ENCODE results near the gene DTD1.
A peak's percentile ranks its signal among the peaks of the same experiment; 100 is the strongest.

The DTD1 gene

DNA sequence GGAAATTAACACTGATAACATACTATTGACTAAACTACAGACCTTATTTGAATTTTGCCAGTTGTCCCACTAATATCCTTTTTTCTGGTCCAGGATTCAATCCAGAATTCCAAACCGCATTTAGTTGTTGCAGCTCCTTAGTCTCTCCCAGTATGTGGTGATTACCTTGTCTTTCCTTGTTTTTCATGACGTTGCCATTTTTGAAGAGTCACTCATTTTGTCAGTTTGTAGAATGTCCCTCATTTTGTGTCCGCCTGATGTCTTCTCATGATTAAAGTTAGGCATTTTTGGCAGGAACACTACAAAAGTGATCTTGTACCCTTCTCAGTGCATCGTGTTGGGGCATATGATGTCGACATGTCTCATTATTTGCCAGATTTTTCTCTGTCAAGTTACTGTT, 33.1 kb downstream of the DTD1 start:
- DNase-seq = no peak

DNA sequence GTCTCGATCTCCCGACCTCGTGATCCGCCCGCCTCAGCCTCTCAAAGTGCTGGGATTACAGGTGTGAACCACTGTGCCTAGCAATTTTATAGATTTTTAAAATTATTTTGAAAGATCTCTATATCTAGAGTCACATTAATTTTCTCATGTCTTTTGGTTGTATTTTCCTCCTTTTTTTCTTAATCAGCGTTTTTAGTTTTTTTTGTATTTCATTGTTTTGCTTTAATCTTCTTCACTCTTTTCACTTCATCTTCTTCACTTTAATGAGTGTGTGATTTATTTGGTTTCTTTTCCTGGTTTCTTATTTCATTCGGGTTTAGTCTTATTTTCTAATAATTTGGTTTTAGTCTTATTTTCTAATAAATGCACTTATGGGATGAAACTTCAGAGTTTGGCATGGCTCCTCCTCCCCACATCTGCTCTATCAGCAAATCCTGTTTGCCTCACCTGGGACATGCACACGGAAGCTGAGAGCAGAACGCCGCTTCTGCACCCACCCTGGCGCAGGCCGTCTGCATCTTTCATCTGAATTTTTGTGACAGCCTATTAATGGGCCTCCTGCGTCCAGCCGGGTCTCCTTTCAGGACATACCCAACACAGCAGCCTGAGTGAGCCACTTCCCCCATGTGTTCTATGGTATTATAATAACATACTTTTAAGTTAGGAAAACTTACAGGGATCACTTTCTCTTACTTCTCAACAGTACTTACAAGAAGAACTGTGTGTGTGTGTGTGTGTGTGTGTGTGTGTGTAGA, 35.5 kb downstream of the DTD1 start:
- DNase-seq = no peak

DNA sequence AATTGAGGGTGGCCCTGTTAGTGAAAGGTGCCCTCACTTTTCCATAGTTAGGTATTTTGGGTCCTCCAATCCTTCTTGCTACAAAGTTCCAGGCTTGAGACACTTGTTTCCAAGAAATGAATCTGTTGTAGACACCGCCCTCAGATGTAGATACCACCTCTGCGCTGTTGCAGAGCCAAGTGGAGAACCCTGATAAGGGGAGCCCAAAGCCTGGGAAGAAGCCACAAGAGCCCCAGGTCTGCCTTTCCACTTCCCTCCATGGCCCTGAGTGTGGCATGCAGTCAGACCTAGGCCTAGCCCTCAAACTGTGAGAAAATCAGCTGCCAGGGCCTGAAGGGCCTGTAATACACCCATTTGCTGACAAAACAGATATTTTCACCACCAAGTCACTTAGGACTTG, 37.1 kb downstream of the DTD1 start:
- no peak for DNase-seq

- no peak for DNase-seq
These were observed 38.2 kb downstream of the DTD1 start for GRCh38 chr20:18625907-18626655.

DNA sequence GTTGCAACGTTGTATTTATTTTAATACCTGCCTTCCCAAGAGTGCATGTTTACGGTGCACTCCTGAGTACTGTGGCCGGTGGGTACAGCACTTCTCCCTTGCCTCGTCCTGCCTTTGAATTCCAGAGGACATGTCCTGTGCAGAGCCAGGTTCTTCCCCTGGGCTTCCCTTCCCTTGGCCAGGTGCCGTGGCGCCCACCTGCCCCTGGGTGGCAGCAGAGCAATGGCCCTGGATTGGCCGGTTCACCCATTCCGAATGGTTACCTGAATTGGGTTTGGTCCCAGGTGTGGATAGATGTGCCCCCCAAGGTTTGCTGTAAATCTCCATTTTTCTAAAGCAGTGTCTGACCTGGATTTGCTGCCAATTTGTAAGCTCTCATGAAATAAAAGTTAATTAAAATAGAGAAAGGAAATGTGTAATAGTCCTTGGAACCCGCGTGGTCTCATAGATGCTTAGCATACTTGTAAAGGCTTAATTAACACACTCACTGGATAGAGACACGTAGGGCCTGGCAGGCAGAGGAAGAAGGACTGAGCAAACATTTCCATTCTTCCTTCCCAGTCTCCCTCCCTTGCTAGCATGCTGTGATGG, 40.6 kb downstream of the DTD1 start:
- DNase-seq = no peak

DNA sequence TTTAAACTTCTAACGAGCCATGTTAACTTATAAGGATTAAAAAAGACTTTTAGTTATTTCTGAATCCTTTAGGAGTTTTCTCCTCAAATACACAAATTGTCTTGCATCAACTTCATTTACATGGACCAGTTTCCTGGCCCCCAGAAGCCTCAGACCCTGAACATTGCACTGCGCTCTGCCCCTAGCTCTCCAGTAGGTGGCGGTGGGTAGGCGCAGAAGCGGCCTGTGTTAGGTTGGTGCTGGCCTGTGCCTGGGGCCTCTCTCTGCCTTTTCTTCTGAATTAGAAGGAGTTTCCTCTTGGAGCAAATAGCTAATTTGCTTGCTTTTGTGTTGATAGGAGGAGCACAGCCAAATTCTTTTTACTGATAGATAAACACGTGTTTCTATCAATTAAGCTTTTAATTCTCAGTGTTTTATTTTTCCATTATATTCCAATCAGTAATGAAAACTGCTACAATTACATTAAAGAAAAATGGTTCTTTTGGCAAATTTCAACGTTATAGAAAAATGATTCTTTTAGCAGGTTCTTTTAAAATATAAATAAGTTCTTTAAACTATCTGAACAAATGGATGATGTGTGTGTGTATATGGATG, 44.4 kb downstream of the DTD1 start:
- peak; percentile 9 for DNase-seq

GRCh38 chr20:18633411-18633810, 45.6 kb downstream of the DTD1 start:
- DNase-seq = no peak

GRCh38 chr20:18634501-18634900, 46.6 kb downstream of the DTD1 start:
- DNase-seq = no peak

GRCh38 chr20:18635380-18635779, 47.5 kb downstream of the DTD1 start:
- DNase-seq = no peak

DNA sequence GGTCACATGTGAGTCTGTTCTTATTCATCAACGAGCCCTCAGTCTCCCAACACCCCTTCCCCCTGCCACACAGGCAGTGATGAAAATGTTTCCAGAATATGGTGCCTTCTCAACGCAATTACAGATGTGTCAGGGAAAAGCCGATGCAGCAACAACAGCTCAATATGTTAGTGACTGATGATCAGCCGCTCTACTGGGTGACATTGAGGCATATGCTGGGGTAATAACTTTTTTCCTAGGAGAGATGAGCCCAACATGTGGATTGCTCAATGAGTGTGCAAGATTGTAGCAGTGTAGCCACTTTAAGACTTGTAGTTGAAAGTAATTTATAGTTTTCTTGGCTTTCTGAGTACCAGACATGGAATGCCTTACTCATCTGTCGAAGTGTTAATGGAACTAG, 49.4 kb downstream of the DTD1 start:
- DNase-seq = no peak

DNA sequence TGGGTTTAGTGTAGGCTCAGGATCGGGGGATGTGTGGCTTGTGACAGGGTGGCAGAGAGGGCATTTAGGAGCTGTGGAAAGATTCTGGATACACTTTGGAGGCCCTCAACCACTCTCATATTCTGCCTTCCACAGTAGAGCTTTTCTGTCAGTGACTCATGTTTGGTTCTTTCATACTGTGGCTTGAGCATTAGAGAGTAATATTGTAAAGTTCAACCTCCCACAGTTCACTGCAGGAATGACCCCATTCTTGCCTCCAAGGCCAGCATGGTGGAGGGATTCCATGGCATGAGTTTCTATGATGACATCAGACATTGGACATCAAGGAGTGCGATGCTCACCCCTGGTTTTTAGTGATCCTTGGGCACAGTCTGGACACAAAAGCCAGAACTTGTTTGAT, 50.9 kb downstream of the DTD1 start:
- DNase-seq = no peak

- no peak for DNase-seq
These were observed 51.7 kb downstream of the DTD1 start for GRCh38 chr20:18639501-18639979.

DNA sequence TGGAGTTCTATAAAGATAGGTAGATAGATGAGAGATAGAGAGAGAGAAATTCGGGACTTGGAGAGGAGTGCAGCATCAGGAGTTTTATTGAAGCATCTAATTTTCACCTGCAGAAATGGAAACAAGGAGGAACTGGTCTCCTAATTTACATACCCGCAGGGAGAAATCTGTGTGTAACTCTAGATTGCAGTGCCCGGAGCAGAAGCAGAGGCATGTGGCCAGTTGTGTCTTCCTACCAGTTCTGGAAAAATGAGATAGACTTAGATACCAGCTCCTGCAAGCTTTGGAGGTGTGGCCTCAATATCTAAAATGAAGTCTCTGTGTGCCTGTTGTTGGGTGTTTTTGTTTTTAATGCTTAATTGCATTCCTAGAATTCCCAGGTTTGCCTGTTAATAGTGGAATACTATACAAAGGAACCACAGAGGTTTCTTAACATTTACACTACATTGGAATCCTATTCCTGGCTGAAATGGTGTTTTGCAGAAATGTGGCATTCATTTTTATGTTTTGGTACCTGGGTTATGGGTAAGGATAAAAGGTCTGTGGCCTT, 57.4 kb downstream of the DTD1 start:
- no peak for DNase-seq

GRCh38 chr20:18645851-18646250, 58.0 kb downstream of the DTD1 start:
- DNase-seq = no peak

DNA sequence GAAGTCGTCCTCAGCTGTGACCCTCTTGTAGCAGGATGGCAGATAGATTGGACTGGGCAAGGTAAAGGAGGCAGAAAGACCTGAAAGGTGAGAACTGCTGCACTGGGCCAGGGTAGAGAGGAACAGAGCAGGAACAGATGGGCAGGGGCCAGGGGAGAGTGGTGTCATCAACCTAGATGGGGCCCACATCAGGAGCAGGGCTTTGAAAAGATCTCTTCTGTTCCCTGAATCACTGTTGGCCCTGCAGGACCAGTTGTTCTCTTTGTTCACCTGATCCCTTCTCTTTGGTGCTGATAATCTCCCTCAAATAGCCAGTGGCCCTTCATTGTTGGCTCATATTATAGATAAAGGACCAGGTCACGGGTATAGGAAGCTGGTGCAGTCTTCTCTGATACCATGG, 59.9 kb downstream of the DTD1 start:
- DNase-seq = no peak

DNA sequence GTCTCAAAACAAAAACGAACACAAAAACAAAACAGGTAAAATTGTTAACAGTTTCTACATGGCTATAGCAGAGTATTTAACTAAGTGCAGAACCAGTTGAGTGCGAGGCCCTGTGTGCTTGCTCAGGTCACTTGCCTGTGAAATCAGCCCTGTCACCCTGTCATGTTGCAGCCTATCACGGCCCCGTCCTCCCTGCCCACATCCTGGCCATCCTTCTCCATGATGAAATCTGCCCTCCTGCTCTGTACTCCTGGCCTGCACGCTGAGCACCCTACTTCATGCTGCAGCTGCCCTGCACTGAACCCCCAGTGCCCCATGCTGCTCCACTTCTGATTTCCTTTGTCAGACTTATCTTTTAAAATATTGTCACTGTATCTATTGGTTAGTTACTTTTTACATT, 62.4 kb downstream of the DTD1 start:
- no peak for DNase-seq

DNA sequence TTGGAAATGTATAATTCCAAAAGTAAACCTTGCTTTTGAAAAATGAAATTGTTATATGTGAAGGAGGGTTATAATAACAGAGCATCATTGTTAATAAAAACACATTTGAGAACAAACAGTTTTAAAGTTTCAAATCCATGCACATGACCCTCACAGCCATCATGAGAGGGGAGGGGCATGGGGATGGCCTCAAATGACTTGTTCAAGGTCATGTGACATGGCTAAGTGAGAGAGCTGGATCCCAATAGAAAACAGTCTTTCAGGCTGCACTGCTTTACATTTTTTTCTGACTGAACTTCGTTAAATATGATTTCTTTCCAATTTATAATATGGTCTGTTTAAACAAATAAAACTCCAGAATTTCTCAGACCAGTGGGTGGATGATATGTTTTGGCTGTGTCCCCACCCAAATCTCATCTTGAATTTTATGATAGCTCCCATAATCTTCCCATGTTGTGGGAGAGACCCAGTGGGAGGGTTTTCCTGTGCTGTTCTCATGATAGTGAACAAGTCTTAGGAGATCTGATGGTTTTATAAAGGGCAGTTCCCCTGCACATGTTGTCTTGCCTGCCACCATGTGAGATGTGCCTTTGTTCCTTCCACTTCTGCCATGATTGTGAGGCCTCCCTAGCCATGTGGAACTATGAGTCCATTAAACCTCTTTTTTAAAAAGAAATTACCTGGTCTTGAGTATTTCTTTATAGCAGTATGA, 66.0 kb downstream of the DTD1 start:
- DNase-seq = no peak

- no peak for DNase-seq
These were observed 66.6 kb downstream of the DTD1 start for GRCh38 chr20:18654448-18654773.

- DNase-seq = no peak
These were observed 69.7 kb downstream of the DTD1 start for GRCh38 chr20:18657575-18657974.

GRCh38 chr20:18662279-18663040, 74.6 kb downstream of the DTD1 start:
- no peak for DNase-seq

DNA sequence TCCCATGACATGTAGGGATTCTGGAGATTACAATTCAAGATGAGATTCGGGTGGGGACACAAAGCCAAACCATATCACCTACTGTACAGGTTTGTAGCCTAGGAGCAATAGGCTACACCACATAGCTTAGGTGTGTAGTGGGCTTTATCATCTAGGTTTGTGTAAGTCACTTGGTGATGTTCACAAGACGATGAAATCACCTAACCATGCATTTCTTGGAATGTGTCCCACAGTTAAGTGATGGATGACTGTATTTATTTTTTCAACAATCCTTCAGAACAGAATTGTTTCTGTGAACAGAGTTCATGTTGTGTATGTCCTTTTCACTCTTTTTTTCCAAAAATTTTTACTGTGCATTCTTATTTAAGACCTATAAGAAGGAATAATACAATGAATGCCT, 76.1 kb downstream of the DTD1 start:
- DNase-seq = no peak

- DNase-seq = no peak
These were observed 77.3 kb downstream of the DTD1 start for GRCh38 chr20:18665135-18665534.
